GM18502 (cell line): ENCODE data around the gene KNL1.

ENCODE experiments used
- ATAC-seq: cut with Tn5 transposase; IDR thresholded peaks from one replicate; pipeline ENCODE4 v1.9.1; 2021; ENCODE audit warnings: mild to moderate bottlenecking; ENCODE audit not compliant: unreplicated experiment, poor library complexity

Gene KNL1

DNA sequence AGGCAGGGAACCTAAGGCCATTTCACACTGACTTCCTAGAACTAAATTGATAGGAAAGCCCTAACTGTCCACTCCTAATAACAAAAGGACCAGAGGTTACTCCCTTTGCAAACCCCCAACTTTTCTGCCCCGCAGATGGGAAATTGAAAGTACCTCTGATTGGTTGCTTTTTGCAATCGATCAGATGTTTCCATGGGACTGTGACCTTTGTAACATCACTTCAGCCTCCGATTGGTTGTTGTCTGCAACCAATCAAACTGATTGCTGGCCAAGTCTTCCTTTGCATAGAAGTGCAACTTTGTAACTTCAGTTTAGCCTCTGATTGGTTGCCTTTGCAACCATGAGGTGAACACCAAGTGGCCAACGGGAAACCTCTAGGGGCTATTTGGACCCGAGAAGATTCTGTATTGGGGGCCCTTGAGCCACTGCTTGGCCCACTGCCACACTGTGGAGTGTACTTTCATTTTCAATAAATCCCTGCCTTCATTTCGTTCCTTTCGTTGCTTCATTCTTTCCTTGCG lies 11.3 kb upstream of the KNL1 start:
- no peak for ATAC-seq

DNA sequence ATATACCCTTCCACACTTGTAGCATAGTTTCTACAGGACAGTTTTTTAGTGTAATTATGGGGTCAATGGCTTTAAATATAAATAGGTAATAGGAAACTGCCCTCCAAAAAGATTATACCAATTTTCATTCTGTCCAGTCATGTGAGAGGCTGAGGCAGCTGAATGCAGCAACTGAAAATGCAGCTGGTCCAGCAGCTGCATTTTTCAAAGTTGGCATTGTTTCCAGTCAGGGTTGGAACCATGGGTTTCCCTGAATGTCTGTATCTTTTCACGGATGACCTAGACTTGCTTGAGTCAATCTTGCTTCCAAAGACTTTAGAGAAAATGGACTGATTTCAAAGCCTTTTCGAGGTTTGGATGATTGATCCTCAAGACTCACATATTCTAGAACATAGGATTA lies 9.9 kb upstream of the KNL1 start:
- ATAC-seq, result no peak

DNA sequence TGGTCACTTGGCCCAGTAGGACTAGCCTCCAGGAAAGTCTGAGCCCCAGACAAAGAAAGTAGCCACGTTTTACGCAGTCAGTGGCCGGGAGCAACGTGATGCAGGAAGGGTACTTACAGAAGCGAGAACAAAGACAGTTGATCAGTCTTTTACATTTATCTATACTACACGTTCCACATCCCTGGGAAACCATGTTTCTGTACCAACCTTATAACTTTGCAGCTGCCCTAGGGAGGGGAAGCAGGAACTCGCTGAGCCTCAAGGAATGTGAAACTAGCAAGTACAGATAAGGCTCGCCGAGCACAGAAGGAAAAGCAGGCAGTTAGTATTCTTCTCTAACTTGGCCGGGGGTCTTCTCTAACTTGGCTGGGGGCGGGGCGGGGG lies 3.4 kb upstream of the KNL1 start:
- ATAC-seq, result no peak

DNA sequence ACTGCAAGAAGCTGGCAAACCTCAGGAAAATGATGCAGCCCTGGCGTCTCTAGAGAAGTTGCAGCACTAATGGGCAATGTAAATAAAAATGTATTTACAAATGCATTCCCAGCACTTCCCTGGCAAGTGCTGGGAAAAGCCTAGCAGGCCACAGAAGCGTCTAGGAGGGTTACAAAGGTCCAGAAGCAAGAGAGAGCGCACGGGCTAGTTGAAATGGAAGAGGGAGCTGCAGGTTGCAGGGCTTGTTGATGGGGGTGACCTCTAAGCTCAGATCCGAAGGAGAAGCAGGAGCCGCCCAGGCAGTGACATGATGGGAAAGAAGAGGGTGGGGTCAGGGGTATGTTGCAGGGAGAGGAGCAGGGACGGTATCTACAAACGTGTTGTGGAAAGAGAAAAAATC lies 2.7 kb upstream of the KNL1 start:
- no peak for ATAC-seq

DNA sequence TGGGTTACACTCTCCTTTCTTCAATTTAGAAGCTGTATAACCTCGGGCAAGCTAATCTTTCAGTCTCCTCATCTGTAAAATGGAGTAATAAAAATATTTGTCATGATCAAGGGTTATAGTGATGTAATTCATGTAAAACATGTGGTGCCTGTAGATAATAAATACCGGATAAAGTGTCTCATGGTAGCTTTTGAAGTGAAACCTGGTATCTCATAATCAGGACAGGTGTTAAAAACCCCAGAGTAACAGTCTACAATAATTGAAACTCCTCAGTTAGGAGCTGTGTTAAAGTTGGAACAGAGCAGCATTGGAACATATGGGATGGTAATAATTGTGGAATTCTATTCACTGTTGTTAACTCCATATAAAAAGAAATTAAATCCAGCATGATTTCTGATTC lies 884 bp upstream of the KNL1 start:
- ATAC-seq, result no peak

DNA sequence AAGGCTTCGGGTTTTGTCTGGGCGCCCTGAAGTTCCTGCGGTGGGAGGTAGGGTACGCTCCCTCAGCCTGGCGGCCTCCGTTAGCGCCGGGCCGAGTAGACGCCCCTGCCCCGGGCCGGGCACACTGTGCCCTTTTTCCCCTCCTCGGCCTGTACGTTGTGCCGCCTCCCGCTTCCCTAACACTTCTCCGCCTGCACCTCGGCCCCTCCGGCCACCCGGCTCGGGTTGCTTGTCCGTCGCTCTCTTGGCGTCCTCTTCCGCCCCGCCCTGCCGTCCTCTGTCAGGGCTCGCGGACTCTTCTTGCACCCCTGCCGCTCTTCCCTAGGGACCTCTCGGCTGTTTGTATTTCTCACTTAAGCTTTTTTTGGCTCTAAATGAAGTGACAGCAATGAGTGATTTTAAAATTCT lies 384 bp downstream of the KNL1 start:
- ATAC-seq, result peak; percentile 41

DNA sequence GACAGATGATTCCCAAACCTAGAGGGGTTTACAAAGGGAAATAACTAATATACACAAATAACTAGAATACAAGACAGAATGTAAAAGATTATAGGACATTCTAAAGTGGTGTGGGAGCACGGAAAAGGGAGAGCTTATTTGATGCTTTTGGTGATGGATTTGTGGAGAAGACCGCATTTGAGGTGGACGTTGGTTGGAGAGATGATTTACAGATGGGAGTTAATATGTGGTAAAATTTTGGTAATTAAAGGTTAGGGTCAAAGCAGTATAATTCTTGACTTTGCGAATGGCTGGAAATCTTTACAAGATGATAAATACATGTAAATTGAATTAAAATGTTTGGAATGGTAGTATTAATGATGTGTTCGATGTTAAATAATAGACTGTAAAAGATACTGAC lies 1.2 kb downstream of the KNL1 start:
- no peak for ATAC-seq

DNA sequence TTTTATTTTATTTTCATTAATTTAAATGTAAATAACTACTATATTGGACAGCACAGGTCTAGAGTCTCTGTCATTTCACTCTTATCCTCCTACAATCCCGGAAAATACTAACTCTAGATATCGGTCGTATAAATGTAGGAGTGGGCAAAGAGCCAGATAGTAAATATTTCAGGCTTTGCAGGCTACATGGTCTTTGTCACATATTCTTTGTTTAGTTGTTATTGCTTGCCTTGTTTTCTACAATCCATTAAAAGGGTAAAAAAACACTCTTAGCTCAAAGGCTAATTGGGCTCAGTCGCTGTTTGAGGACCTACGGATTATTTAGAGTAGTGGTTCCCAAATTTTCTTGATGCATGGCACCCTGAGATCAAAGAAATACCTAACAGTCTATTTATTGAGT lies 1.7 kb downstream of the KNL1 start:
- ATAC-seq, result no peak

DNA sequence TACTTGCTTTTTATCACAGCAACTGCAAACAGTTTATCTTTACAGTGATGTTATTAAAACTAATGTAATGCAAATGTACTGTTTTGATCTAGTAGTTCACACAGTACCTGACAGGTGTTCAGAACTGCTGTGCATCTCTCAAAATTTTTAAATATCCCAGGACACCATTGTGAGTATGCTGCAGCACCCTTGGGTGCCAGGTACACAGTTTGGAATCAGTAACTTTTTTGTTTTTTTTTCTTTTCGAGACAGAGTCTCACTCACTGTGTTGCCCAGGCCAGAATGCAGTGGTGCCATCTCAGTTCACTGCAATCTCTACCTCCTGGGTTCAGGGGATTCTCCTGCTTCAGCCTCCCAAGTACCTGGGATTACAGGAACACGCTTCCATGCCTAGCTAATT lies 3.0 kb downstream of the KNL1 start:
- no peak for ATAC-seq

DNA sequence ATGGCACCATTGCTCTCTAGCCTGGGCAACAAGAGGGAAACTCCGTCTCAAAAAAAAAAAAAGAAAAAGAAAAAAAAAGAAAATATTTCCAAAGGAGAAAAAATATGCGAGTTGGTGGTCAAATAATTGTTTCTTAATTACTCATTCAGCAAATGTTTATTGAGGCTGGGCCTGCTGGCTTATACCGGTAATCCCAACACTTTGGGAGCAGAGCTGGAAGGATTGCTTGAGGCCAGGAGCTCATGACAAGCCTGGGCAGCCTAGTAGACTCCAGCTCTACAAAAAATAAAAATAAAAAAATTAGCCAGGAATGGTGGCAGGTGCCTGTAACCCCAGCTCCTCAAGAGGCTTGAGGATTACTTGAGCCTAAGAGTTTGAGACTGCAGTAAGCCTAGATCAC lies 4.1 kb downstream of the KNL1 start:
- ATAC-seq, result no peak

DNA sequence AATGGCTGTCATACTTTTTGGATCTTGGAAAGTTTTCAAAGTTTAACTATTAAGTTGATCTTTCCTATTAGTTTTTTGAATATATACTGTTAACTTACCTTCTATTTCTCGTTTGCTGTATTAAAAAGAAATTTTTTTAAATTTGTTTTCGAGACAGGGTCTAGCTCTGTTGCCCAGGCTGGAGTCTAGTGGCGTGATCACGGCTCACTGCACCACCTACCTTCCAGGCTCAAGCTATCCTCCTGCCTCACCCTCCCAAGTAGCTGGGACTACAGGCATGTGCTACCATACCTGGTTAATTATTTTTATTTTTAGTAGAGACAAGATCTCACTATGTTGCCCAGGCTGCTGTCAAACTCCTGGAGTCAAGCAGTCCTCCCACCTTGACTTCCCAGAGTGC lies 4.6 kb downstream of the KNL1 start:
- no peak for ATAC-seq

DNA sequence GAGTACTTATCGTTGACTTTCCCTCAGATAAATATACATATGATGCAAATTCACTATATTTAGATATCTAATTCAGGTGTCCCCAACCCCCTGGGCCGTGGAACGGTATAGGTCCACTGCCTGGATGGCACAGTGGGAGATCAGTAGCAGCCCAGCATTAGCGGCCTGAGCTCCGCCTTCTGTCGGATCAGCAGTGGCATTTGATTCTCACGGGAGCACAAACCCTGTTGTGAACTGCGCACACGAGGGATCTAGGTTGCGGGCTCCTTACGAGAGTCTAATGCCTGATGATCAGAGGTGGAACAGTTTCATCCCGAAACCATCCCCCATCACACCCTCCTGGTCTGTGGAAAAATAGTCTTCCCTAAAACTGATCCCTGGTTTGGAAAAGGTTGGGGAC lies 6.9 kb downstream of the KNL1 start:
- ATAC-seq, result no peak

DNA sequence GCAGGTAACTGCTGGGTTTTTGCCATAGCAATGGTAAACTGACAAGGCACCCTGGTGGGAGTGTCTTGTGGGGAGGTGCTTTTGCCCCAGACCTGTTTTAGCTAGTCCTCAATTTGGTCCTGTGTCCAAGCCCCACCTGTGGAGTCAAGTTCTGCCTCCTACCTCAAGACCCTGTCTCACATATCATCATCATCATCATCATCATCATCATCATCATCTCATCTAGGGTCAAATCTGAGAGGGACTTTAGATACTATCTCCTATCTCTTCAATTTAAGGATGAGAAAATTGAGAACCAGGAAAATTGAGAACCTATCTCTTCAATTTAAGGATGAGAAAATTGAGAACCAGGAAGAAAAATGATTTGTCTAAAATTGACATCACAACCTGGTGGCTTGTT lies 9.9 kb downstream of the KNL1 start:
- ATAC-seq, result no peak

DNA sequence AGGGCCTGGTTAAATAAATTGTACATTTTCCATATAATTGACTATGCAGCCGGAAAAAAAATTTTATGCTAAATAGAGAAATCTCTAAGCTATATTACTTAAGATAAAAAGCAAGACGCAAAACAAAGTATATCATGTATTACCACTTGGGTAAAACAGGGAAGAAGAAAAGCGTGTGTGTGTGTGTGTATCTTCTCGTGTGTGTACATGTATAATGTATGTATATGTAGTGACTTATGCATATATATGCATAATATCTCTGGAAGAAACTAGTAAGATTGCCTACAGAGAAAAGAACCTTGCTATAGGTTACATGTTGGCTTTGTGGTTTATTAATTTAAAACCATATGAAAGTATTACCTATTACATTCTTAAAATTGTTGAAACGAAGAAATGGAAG lies 19.0 kb downstream of the KNL1 start:
- no peak for ATAC-seq

DNA sequence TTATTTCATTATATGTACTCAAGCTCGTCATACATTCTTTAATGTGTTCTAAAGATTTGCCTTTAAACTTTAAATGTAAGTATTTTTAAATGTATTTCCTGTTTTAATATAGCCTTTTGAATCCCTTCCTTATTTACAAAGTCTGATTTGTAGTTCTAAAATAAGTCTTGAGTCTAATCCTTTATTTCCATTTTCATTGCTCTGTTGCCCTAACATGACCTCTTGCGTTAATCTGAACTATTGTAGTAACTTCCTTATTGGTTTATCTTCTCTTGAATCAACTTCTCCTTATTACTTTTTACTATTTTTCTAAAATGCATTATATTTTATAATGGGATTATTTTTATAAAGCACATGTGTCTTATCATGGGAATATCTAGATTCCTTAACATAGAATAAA lies 24.0 kb downstream of the KNL1 start:
- ATAC-seq, result no peak

DNA sequence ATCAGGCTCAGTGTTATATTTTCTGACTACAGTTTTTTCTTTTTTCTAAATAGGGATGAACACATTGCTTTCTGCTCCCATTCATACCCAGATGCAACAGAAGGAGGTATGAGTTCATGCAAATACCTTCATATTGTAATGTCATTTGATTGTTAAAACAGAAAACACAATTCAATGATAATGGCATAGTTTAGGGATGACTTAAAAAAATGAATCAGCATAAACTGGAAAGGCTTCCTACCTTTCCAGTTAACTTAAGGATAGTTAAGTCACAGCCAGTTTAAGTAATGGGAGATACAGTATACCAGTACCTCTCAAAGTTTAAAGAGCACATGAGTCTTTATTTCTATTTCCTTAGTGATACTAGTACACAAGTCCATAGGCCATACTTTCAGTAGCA lies 24.9 kb downstream of the KNL1 start:
- no peak for ATAC-seq

DNA sequence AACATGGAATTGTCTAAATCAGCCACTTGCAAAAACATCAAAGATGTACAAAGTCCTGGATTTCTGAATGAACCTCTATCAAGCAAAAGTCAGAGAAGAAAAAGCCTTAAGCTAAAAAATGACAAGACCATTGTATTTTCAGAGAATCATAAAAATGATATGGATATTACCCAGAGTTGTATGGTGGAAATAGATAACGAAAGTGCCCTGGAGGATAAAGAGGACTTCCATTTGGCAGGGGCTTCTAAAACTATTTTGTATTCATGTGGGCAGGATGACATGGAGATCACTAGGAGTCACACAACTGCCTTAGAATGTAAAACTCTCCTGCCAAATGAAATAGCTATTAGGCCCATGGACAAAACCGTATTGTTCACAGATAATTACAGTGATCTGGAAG lies 29.3 kb downstream of the KNL1 start:
- ATAC-seq, result no peak

DNA sequence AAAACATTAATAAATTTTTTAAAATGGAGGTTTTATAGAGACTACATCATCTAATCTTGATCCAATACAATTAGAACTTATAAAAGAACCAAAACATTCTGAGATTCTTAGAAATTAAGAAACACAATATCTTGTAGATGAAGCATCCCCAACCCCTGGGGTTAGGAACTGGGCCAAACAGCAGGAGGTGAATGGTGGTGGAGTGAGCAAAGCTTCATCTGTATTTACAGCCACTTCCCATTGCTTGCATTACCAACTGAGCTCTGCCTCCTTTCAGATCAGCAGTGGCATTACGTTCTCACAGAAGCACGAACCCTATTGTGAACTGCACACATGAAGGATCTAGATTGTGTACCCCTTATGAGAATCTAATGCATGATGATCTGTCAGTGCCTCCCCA lies 36.3 kb downstream of the KNL1 start:
- no peak for ATAC-seq

DNA sequence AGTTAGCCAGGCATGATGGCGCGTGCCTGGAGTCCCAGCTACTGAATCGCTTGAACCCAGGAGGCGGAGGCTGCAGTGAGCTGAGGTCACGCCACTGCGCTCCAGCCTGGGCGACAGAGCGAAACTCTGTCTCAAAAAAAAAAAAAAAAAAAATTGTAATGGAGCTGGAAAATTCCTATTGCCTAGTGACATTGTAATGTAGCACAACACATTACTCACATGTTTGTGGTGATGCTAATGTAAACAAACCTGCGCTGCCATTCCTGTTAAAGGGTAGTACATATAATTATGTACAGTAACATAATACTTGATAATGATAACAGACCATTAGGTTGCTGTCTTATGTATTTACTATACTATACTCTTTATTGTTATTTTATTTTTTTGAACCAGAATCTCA lies 39.1 kb downstream of the KNL1 start:
- no peak for ATAC-seq

DNA sequence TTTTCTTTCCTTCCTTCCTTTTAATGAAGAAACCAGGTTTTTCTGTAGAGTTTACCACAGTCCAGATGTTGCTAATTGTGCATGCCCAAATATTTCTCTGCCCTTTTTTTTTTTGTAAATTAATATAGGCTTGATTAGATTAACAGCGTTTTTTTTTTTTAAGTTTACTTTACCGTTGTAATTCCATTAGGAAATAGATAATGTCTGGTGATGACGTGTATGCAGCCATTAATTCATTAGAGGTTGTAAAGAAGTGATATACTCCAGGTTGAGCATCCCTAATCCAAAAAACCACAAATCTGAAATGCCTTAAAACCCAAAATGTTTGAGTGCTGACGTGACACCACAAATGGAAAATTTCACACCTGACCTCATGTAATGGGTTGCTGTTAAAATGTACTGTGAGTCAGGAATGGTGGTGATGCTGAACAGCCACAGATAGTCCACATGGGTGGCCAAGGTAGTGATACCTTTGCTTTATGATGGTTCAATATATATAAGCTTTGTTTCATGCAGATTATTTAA lies 43.2 kb downstream of the KNL1 start:
- ATAC-seq, result no peak

DNA sequence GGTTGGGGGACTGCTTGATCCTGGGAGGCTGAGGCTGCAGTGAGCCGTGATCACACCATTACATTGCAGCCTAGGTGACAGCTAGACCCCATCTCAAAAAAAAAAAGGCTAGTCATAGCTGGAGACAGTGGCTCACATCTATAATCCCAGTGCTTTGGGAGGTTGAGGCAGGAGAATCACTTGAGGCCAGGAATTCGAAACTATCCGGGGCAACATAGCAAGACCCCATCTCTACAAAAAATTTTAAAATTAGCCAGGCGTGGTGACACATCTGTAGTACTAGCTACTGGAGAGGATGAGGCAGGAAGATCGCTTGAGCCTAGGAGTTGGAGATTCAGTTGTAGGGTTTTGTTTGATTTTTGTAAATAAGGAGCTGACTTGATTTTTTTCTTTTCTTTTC lies 45.6 kb downstream of the KNL1 start:
- no peak for ATAC-seq

DNA sequence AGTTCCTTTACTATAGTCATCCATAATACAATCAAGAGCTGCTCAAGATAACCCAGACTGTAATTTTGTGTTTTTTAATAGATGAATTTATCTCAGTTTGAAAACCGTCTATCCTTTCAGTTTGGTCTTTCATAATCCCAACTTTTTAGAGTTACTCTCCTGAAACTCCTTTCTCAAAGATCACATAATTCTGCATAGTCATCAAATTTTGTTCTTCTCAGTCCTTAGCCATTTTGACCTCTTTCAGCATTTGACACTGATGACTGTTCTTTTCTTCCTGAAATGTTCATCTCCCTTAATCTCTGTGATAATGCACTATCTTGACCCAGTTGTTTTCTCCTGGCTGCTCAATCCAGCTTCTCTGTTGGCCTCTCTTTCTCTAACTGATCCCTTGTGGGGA lies 53.5 kb downstream of the KNL1 start:
- ATAC-seq, result no peak

DNA sequence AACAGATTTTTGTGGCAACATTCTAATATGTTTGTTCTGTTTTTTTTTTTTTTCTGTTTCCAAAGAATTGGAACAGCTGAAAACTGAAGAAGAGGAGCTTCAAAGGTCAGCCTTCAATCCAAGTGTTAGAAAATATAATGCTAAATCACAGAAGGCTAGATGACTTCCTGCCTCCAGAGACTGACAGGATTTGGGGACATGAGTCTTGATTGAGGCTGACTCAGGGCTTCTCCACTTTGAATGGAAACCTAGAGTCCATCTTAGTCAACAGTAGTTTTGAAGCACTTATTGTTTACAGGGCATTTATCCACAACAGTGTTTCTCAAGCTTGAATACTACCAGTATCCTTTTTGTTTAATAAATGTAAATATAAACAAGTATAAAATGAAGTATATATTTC lies 56.4 kb downstream of the KNL1 start:
- ATAC-seq, result no peak
